DMS53 treated with DMSO at 0.1 percent for 48 hours (cell line): ENCODE results near the gene IGFBP2.
"Not testable (repeated sequence)": the region's sequence is repeated elsewhere in the genome, so short reads cannot be mapped to it uniquely, and the experiment has no call there.

Experiments used
- DNase-seq: peaks from one replicate; lab custom pipeline; 2025; ENCODE audit not compliant: unreplicated experiment; lab: John Stamatoyannopoulos, UW

The IGFBP2 gene

GRCh38 chr2:216632952-216633615, at the start of gene IGFBP2:
Gene IGFBP2, plus strand, starts transcription at chr2:216633420. Its CDS starts 104 bp downstream, at chr2:216633524.
- peak; percentile 32 for DNase-seq

- no peak for DNase-seq
Observed at GRCh38 chr2:216583606-216584005, 49.6 kb upstream of the IGFBP2 start.

- no peak for DNase-seq
Observed at GRCh38 chr2:216584112-216584511, 49.1 kb upstream of the IGFBP2 start.

- no peak for DNase-seq
Observed at GRCh38 chr2:216585441-216585840, 47.8 kb upstream of the IGFBP2 start.

GRCh38 chr2:216588861-216589710, 44.1 kb upstream of the IGFBP2 start:
- no peak for DNase-seq

GRCh38 chr2:216589791-216590190, 43.4 kb upstream of the IGFBP2 start:
- DNase-seq: no peak

- DNase-seq: no peak
Observed at GRCh38 chr2:216590780-216591179, 42.4 kb upstream of the IGFBP2 start.

GRCh38 chr2:216591480-216591879, 41.7 kb upstream of the IGFBP2 start:
- no peak for DNase-seq

GRCh38 chr2:216594081-216594480, 39.1 kb upstream of the IGFBP2 start:
- DNase-seq: no peak

- DNase-seq: no peak
Observed at GRCh38 chr2:216596236-216596979, 36.8 kb upstream of the IGFBP2 start.

GRCh38 chr2:216596980-216597509, 36.2 kb upstream of the IGFBP2 start:
- no peak for DNase-seq

- not testable (repeated sequence) for DNase-seq
Observed at GRCh38 chr2:216597825-216598224, 35.4 kb upstream of the IGFBP2 start.

GRCh38 chr2:216601632-216602409, 31.4 kb upstream of the IGFBP2 start:
- DNase-seq: no peak

- DNase-seq: no peak
Observed at GRCh38 chr2:216603010-216603883, 30.0 kb upstream of the IGFBP2 start.

GRCh38 chr2:216603884-216604245, 29.4 kb upstream of the IGFBP2 start:
- no peak for DNase-seq

- DNase-seq: no peak
Observed at GRCh38 chr2:216604458-216604857, 28.8 kb upstream of the IGFBP2 start.

GRCh38 chr2:216606551-216607276, 26.5 kb upstream of the IGFBP2 start:
- DNase-seq: no peak

- no peak for DNase-seq
Observed at GRCh38 chr2:216607277-216607560, 26.0 kb upstream of the IGFBP2 start.

- no peak for DNase-seq
Observed at GRCh38 chr2:216608525-216608924, 24.7 kb upstream of the IGFBP2 start.
